ENCODE data around the gene TBC1D32.

- TF ChIP-seq CTCF (IDR thresholded peaks at IDR 0.05), result no peak
- TF ChIP-seq POLR2A (IDR thresholded peaks at IDR 0.05), result no peak
Observed at GRCh38 chr6:121338956-121339355, 4.7 kb upstream of the TBC1D32 start.
